IMR-90 (cell line): Measurements from ENCODE around the gene CNBD2. TPM values are rescaled to one million over a fixed set of nuclear protein-coding genes. Genes with fewer than 3 reads are reported as not detected.

Experiments used
- ATAC-seq: fragments of 200-7000 bp; cut with Tn5 transposase; 2 replicates; pipeline ENCODE4 v1.9.1; 2020; ENCODE audit warnings: low read depth, mild to moderate bottlenecking, moderate library complexity
- BruUV-seq: library from RNA; stranded (reverse); fragments of 400-500 nt; replicated peaks from 2 replicates; lab custom pipeline; 2021; lab: Mats Ljungman, UMichigan
- CTCF ChIA-PET: fragments of 300-600 bp; formaldehyde crosslinking; extraction: SDS; loops from one replicate; lab custom pipeline; 2021; ENCODE audit warnings: antibody characterized with exemption; lab: Yijun Ruan, JAX
- POLR2A ChIA-PET: fragments of 300-600 bp; sonication (Branson Sonifier 250); formaldehyde crosslinking; loops from one replicate; lab custom pipeline; 2022; ENCODE audit warnings: antibody characterized with exemption; ENCODE audit not compliant: unreplicated experiment; lab: Charles Lee
- DNase-seq: peaks from one replicate; pipeline ENCODE4 v3.0.0; 2013
- H2AFZ ChIP-seq: replicated peaks from 2 replicates; pipeline ENCODE3; 2013; ENCODE audit warnings: low read length, mild to moderate bottlenecking; ENCODE audit not compliant: poor library complexity
- H2AK5ac ChIP-seq: 2 replicates; pipeline ENCODE4 v1.6.1; 2013; ENCODE audit warnings: low read depth, low read length, inconsistent platforms
- H2AK9ac ChIP-seq: replicated peaks from 2 replicates; pipeline ENCODE3; 2013; ENCODE audit warnings: mild to moderate bottlenecking, low read depth, low read length, moderate library complexity; ENCODE audit not compliant: poor library complexity
- H2BK120ac ChIP-seq: 2 replicates; pipeline ENCODE4 v1.6.1; 2013; ENCODE audit warnings: low read depth, low read length, inconsistent platforms
- H2BK15ac ChIP-seq: 3 replicates; pipeline ENCODE4 v1.6.1; 2013; ENCODE audit warnings: low read depth, low read length, inconsistent platforms
- H2BK20ac ChIP-seq: 2 replicates; pipeline ENCODE4 v1.6.1; 2013; ENCODE audit warnings: low read depth, mild to moderate bottlenecking, inconsistent platforms, low read length, moderate library complexity
- H2BK5ac ChIP-seq: 2 replicates; pipeline ENCODE4 v1.6.1; 2013; ENCODE audit warnings: mild to moderate bottlenecking, low read depth, low read length, inconsistent platforms; ENCODE audit not compliant: poor library complexity, severe bottlenecking
- H3K14ac ChIP-seq: replicated peaks from 2 replicates; pipeline ENCODE4 v1.6.1; 2013; ENCODE audit warnings: low read depth, low read length, inconsistent platforms
- H3K18ac ChIP-seq: 2 replicates; pipeline ENCODE4 v1.6.1; 2013; ENCODE audit warnings: low read depth, low read length, control low read depth
- H3K23ac ChIP-seq: 2 replicates; pipeline ENCODE4 v1.6.1; 2013; ENCODE audit warnings: low read depth, low read length, inconsistent platforms
- H3K27ac ChIP-seq: 2 replicates; pipeline ENCODE4 v1.5.1; 2013; ENCODE audit warnings: mild to moderate bottlenecking, control low read depth, low read length; ENCODE audit not compliant: insufficient read depth
- H3K27me3 ChIP-seq: 2 replicates; pipeline ENCODE4 v1.6.1; 2013; ENCODE audit warnings: low read length; ENCODE audit not compliant: control insufficient read depth, insufficient read depth
- H3K36me3 ChIP-seq: 2 replicates; pipeline ENCODE4 v1.6.1; 2013; ENCODE audit warnings: low read length, mixed read lengths; ENCODE audit not compliant: control insufficient read depth, insufficient read depth
- H3K4ac ChIP-seq: 2 replicates; pipeline ENCODE4 v1.6.1; 2013; ENCODE audit warnings: low read depth, low read length, inconsistent platforms
- H3K4me1 ChIP-seq: 2 replicates; pipeline ENCODE4 v1.6.1; 2013; ENCODE audit warnings: low read length, mixed read lengths; ENCODE audit not compliant: control insufficient read depth, insufficient read depth
- H3K4me2 ChIP-seq: 2 replicates; pipeline ENCODE4 v1.6.1; 2013; ENCODE audit warnings: low read depth, mild to moderate bottlenecking, control low read depth, low read length, moderate library complexity
- H3K4me3 ChIP-seq: 2 replicates; pipeline ENCODE4 v1.5.1; 2013; ENCODE audit warnings: low read depth, mild to moderate bottlenecking, control low read depth, low read length, moderate library complexity; ENCODE audit not compliant: insufficient read depth
- H3K56ac ChIP-seq: 2 replicates; pipeline ENCODE4 v1.6.1; 2013; ENCODE audit warnings: low read length, inconsistent platforms; ENCODE audit not compliant: insufficient read depth; ENCODE audit errors: extremely low read depth
- H3K79me1 ChIP-seq, 2 experiments: 2 replicates each; pipeline ENCODE4 v1.6.1; 2013; ENCODE audit warnings: low read length in 2 of 2, inconsistent platforms in 1 of 2, low read depth in 1 of 2
- H3K9ac ChIP-seq: 2 replicates; pipeline ENCODE4 v1.6.1; 2013; ENCODE audit warnings: low read depth, low read length, control low read depth
- H3K9me1 ChIP-seq: 2 replicates; pipeline ENCODE4 v1.6.1; 2013; ENCODE audit warnings: low read length, inconsistent platforms; ENCODE audit not compliant: insufficient read depth
- H3K9me3 ChIP-seq: 2 replicates; pipeline ENCODE4 v1.6.1; 2013; ENCODE audit warnings: low read length; ENCODE audit not compliant: control insufficient read depth, insufficient read depth
- H4K20me1 ChIP-seq: 2 replicates; pipeline ENCODE4 v1.6.1; 2013; ENCODE audit warnings: low read length, inconsistent platforms; ENCODE audit not compliant: insufficient read depth
- H4K5ac ChIP-seq: 2 replicates; pipeline ENCODE4 v1.6.1; 2013; ENCODE audit warnings: mild to moderate bottlenecking, low read depth, low read length, control low read depth
- H4K8ac ChIP-seq, 2 experiments: 2 replicates each; pipeline ENCODE4 v1.6.1; 2013; ENCODE audit warnings: low read depth in 2 of 2, low read length in 2 of 2, control low read depth in 1 of 2, inconsistent platforms in 1 of 2
- H4K91ac ChIP-seq: 2 replicates; pipeline ENCODE4 v1.6.1; 2013; ENCODE audit warnings: low read depth, low read length, inconsistent platforms; ENCODE audit not compliant: insufficient read depth
- BHLHE40 ChIP-seq: fragments of 150-350 bp; IDR thresholded peaks from 2 replicates; pipeline ENCODE4 v1.6.1; 2016; ENCODE audit warnings: mild to moderate bottlenecking, low read depth, low read length
- CEBPB ChIP-seq: IDR thresholded peaks from 2 replicates; pipeline ENCODE4 v1.6.1; 2012; ENCODE audit warnings: low read depth, low read length, improper control_type of control experiment
- CHD1 ChIP-seq: IDR thresholded peaks from 2 replicates; pipeline ENCODE4 v1.6.1; 2012; ENCODE audit warnings: low read depth, low read length, improper control_type of control experiment
- FOS ChIP-seq: fragments of 150-350 bp; IDR thresholded peaks from 2 replicates; pipeline ENCODE4 v1.6.1; 2016; ENCODE audit warnings: low read depth, low read length
- MAFK ChIP-seq: IDR thresholded peaks from 2 replicates; pipeline ENCODE4 v1.6.1; 2012; ENCODE audit warnings: low read depth, low read length, improper control_type of control experiment
- MAZ ChIP-seq: IDR thresholded peaks from 2 replicates; pipeline ENCODE4 v1.6.1; 2012; ENCODE audit warnings: low read depth, mild to moderate bottlenecking, low read length, improper control_type of control experiment, moderate library complexity, borderline replicate concordance
- NFE2L2 ChIP-seq: fragments of 150-350 bp; IDR thresholded peaks from 2 replicates; pipeline ENCODE4 v1.6.1; 2016; ENCODE audit warnings: low read depth, mild to moderate bottlenecking, low read length
- POLR2A ChIP-seq: IDR thresholded peaks from 2 replicates; pipeline ENCODE4 v1.6.1; 2012; ENCODE audit warnings: mild to moderate bottlenecking, low read depth, low read length
- RAD21 ChIP-seq: IDR thresholded peaks from 2 replicates; pipeline ENCODE4 v1.6.1; 2012; ENCODE audit warnings: low read length, improper control_type of control experiment
- RCOR1 ChIP-seq: IDR thresholded peaks from 2 replicates; pipeline ENCODE4 v1.6.1; 2012; ENCODE audit warnings: mild to moderate bottlenecking, low read length, improper control_type of control experiment; ENCODE audit not compliant: insufficient replicate concordance
- RFX5 ChIP-seq: IDR thresholded peaks from 2 replicates; pipeline ENCODE4 v1.8.0; 2012; ENCODE audit warnings: low read depth, mild to moderate bottlenecking, low read length, moderate library complexity
- SMC3 ChIP-seq: fragments of 150-350 bp; IDR thresholded peaks from 2 replicates; pipeline ENCODE4 v1.6.1; 2016; ENCODE audit warnings: low read depth, mild to moderate bottlenecking, antibody characterized with exemption, low read length, moderate library complexity
- WGBS, 2 experiments: methylation state at CpG; one replicate each; pipeline versions ENCODE4 v1.1.5 to v1.1.7; 2013; ENCODE audit warnings: missing lambda C conversion rate in 2 of 2; ENCODE audit not compliant: insufficient read length in 1 of 2; ENCODE audit errors: extremely low coverage in 2 of 2; 5-methylcytosine and 5-hydroxymethylcytosine counted together
- dilution Hi-C: fragments of 300-500 bp; cut with HindIII; formaldehyde crosslinking; loops from one replicate; pipeline ENCODE4 v1.14.3; 2018; ENCODE audit warnings: low sequenced_read_pairs; ENCODE audit not compliant: unreplicated experiment
- in situ Hi-C: fragments of 300-500 bp; cut with MboI; formaldehyde crosslinking; loops from 3 replicates; pipeline ENCODE4 v1.14.3; 2019; ENCODE audit warnings: low sequenced_read_pairs, inconsistent platforms, mixed read lengths
- intact Hi-C: fragments of 100-400 bp; cut with micrococcal nuclease; formaldehyde crosslinking; loops from 2 replicates; pipeline ENCODE4 v1.10.0; 2022
- polyA plus RNA-seq, 3 experiments: library from polyadenylated mRNA; depleted of rRNA; stranded (reverse); fragments of >200 nt; gene quantifications; 2 replicates each; pipeline ENCODE4 v1.2.3, GENCODE V29; 2012; ENCODE audit warnings: low replicate concordance in 1 of 3
- total RNA-seq: library from RNA; depleted of rRNA; stranded (reverse); fragments of >200 nt; gene quantifications from 2 replicates; pipeline ENCODE4 v1.2.3, GENCODE V29; 2012
- TF ChIP-seq, protein P1 (sequence below): fragments of 150-350 bp; IDR thresholded peaks from 2 replicates; pipeline ENCODE4 v1.6.1; 2016; ENCODE audit warnings: low read depth, mild to moderate bottlenecking, low read length, moderate library complexity, borderline replicate concordance
- TF ChIP-seq, protein P2 (sequence below): conservative IDR thresholded peaks from 2 replicates; pipeline ENCODE4 v1.5.1; 2012; ENCODE audit warnings: mild to moderate bottlenecking, low read depth, low read length, improper control_type of control experiment

The CNBD2 gene
- total and polyA plus RNA-seq, 2 of the 4 experiments (the other 2 are of a cell fraction): 0.90 to 1.7 TPM

DNA sequence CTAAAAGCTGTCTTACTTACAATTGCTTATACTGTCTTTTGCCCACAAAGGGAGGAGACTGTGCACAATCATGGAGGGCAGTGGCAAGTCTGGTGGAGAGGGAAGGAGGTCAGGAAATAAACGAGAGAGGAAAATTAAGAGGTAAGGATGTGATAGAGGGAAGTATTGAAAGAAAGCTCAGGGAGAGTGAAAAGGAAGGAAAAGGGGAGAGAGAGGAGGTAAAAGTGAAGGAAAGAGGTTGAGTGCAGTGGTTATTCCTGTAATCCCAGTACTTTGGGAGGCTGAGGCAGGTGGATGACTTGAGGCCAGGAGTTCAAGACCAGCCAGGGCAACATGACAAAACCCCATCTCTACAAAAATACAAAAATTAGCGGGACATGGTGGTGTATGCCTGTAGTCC lies 103.5 kb downstream of the CNBD2 start:
- no peaks in the 10 kb centered on the region for H3K79me1 ChIP-seq
- H4K5ac ChIP-seq: no peak overlapping the region
- no peak overlapping the region for H3K9ac ChIP-seq
- H3K56ac ChIP-seq: no peak overlapping the region
- no peaks in the 10 kb centered on the region for H3K4me1 ChIP-seq
- H3K4me3 ChIP-seq: no peak overlapping the region
- no peaks in the 10 kb centered on the region for H3K9me3 ChIP-seq
- TF ChIP-seq, protein P1, sequence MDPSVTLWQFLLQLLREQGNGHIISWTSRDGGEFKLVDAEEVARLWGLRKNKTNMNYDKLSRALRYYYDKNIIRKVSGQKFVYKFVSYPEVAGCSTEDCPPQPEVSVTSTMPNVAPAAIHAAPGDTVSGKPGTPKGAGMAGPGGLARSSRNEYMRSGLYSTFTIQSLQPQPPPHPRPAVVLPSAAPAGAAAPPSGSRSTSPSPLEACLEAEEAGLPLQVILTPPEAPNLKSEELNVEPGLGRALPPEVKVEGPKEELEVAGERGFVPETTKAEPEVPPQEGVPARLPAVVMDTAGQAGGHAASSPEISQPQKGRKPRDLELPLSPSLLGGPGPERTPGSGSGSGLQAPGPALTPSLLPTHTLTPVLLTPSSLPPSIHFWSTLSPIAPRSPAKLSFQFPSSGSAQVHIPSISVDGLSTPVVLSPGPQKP: no peak
- no peak for TF ChIP-seq RAD21
- TF ChIP-seq MAFK: no peak
- no peak for TF ChIP-seq RFX5
- TF ChIP-seq, protein P2, sequence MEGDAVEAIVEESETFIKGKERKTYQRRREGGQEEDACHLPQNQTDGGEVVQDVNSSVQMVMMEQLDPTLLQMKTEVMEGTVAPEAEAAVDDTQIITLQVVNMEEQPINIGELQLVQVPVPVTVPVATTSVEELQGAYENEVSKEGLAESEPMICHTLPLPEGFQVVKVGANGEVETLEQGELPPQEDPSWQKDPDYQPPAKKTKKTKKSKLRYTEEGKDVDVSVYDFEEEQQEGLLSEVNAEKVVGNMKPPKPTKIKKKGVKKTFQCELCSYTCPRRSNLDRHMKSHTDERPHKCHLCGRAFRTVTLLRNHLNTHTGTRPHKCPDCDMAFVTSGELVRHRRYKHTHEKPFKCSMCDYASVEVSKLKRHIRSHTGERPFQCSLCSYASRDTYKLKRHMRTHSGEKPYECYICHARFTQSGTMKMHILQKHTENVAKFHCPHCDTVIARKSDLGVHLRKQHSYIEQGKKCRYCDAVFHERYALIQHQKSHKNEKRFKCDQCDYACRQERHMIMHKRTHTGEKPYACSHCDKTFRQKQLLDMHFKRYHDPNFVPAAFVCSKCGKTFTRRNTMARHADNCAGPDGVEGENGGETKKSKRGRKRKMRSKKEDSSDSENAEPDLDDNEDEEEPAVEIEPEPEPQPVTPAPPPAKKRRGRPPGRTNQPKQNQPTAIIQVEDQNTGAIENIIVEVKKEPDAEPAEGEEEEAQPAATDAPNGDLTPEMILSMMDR: no peak
- no peak for TF ChIP-seq RCOR1
- TF ChIP-seq NFE2L2: no peak
- TF ChIP-seq SMC3: no peak
- no peak for TF ChIP-seq CEBPB
- no peak for TF ChIP-seq BHLHE40
- TF ChIP-seq POLR2A: no peak
- TF ChIP-seq FOS: no peak
- TF ChIP-seq CHD1: no peak
- TF ChIP-seq MAZ: no peak
- WGBS, 2 experiments: 67 to 100% methylated on average over 1 of the region's 2 CpGs
- H3K9me1 ChIP-seq: no peaks in the 10 kb centered on the region
- no peak overlapping the region for H3K4me2 ChIP-seq
- ATAC-seq: no peak
- no peak overlapping the region for H3K23ac ChIP-seq
- POLR2A ChIA-PET: no interaction called here
- no peak overlapping the region for H4K91ac ChIP-seq
- no TSS peak for BruUV-seq
- CTCF ChIA-PET: no interaction called here
- no peak overlapping the region for H2AFZ ChIP-seq
- dilution Hi-C loops: no loop called here
- peaks cover 31% of the 10 kb centered on the region for H3K27me3 ChIP-seq
- H2BK120ac ChIP-seq: no peak overlapping the region
- H3K4ac ChIP-seq: no peak overlapping the region
- no peak for DNase-seq
- no peaks in the 10 kb centered on the region for H4K20me1 ChIP-seq
- H2BK15ac ChIP-seq: no peak overlapping the region
- H2BK20ac ChIP-seq: no peak overlapping the region
- H3K36me3 ChIP-seq: no peaks in the 10 kb centered on the region
- intact Hi-C loops: no loop called here
- no peak overlapping the region for H4K8ac ChIP-seq
- no peak overlapping the region for H2AK9ac ChIP-seq
- no peak overlapping the region for H3K27ac ChIP-seq
- no peak overlapping the region for H2BK5ac ChIP-seq
- in situ Hi-C loops: no loop called here
- H3K18ac ChIP-seq: no peak overlapping the region
- H3K14ac ChIP-seq: no peak overlapping the region
- H2AK5ac ChIP-seq: no peak overlapping the region
